Right lung (tissue), 10 donors: ENCODE data around the gene RANBP3. TPM values are rescaled to one million over a fixed set of nuclear protein-coding genes. Genes with fewer than 3 reads are reported as not detected.
"Not testable (repeated sequence)": the region's sequence is repeated elsewhere in the genome, so short reads cannot be mapped to it uniquely, and the experiment has no call there.

Source experiments
- DNase-seq, 2 donors: peaks; one replicate each; pipeline ENCODE4 v3.0.0-alpha.2; 2013
- long read RNA-seq, 8 donors: transcript quantifications; one replicate each; lab custom pipeline, GENCODE V29; 2026
- polyA plus RNA-seq, 5 donors: library from polyadenylated mRNA; unstranded; fragments of 120-200 nt; gene quantifications; one replicate each; pipeline versions ENCODE4 v1.2.1 to v1.2.3, GENCODE V29; 2013; ENCODE audit warnings: inconsistent platforms in 1 of 5, low replicate concordance in 1 of 5; ENCODE audit not compliant: insufficient read length in 5 of 5, insufficient read depth in 1 of 5

RANBP3 gene
- polyA plus RNA-seq, result 10 to 100 TPM; 69.8 to 83.0 (median 72.9) TPM
- long read RNA-seq, donor 1, partial matches to known transcripts, result 10 of 16 reads
- long read RNA-seq, donor 1, other reads (novel, unspliced or antisense), result 0 of 16 reads
- long read RNA-seq, donor 2, transcript RANBP3-201 (16 exons, 1,762 nt), result major isoform, 5 of 6 reads
- long read RNA-seq, donor 2, partial matches to known transcripts, result 0 of 6 reads
- long read RNA-seq, donor 2, other reads (novel, unspliced or antisense), result 0 of 6 reads
- long read RNA-seq, donor 3, partial matches to known transcripts, result 0 of 5 reads
- long read RNA-seq, donor 3, other reads (novel, unspliced or antisense), result 0 of 5 reads
- long read RNA-seq, donor 4, partial matches to known transcripts, result 7 of 9 reads
- long read RNA-seq, donor 4, other reads (novel, unspliced or antisense), result 0 of 9 reads
- long read RNA-seq, donor 5, partial matches to known transcripts, result 9 of 12 reads
- long read RNA-seq, donor 5, other reads (novel, unspliced or antisense), result 0 of 12 reads
- long read RNA-seq, donor 6, partial matches to known transcripts, result 30 of 36 reads
- long read RNA-seq, donor 6, other reads (novel, unspliced or antisense), result 0 of 36 reads
- long read RNA-seq, donor 7, partial matches to known transcripts, result 0 of 6 reads
- long read RNA-seq, donor 7, other reads (novel, unspliced or antisense), result 0 of 6 reads
- long read RNA-seq, donor 8, result 0 reads

- DNase-seq, result peak; percentile 100
Measured at GRCh38 chr19:5977785-5978605, at the start of gene RANBP3. RANBP3 (minus strand) TSS chr19:5978140; CDS start chr19:5978082, 58 bp downstream.

- no peak for DNase-seq
Measured at GRCh38 chr19:6026390-6027227, 48.7 kb upstream of the RANBP3 start.

GRCh38 chr19:6024756-6025155, 46.8 kb upstream of the RANBP3 start:
- DNase-seq, result not testable (repeated sequence)

- DNase-seq, result no peak
Measured at GRCh38 chr19:6023936-6024335, 46.0 kb upstream of the RANBP3 start.

GRCh38 chr19:6023085-6023682, 45.2 kb upstream of the RANBP3 start:
- peak in 1 of 2 donors; percentile 32 for DNase-seq

GRCh38 chr19:6022570-6023064, 44.7 kb upstream of the RANBP3 start:
- no peak for DNase-seq

GRCh38 chr19:6021878-6022569, 44.1 kb upstream of the RANBP3 start:
- DNase-seq, result peak; percentile 64 to 73

- DNase-seq, result no peak
Measured at GRCh38 chr19:6020972-6021805, 43.2 kb upstream of the RANBP3 start.

- DNase-seq, result peak in 1 of 2 donors; percentile 28
Measured at GRCh38 chr19:6020166-6020882, 42.4 kb upstream of the RANBP3 start.

GRCh38 chr19:6018786-6019185, 40.8 kb upstream of the RANBP3 start:
- no peak for DNase-seq

- DNase-seq, result no peak
Measured at GRCh38 chr19:6017576-6017975, 39.6 kb upstream of the RANBP3 start.

- no peak for DNase-seq
Measured at GRCh38 chr19:6015841-6016545, 38.1 kb upstream of the RANBP3 start.

- DNase-seq, result no peak
Measured at GRCh38 chr19:6014551-6015135, 36.7 kb upstream of the RANBP3 start.

GRCh38 chr19:6012426-6013170, 34.7 kb upstream of the RANBP3 start:
- DNase-seq, result no peak

- no peak for DNase-seq
Measured at GRCh38 chr19:6011794-6012193, 33.9 kb upstream of the RANBP3 start.

GRCh38 chr19:6011206-6011605, 33.3 kb upstream of the RANBP3 start:
- DNase-seq, result no peak
